GM19099 (cell line): Measurements from ENCODE around the gene SLX4IP.

ENCODE experiments used
- POLR2A ChIP-seq: IDR thresholded peaks from 3 replicates; pipeline ENCODE4 v1.6.1; 2011; ENCODE audit warnings: low read depth; ENCODE audit not compliant: insufficient read length; ENCODE audit errors: extremely low read depth

The SLX4IP gene

GRCh38 chr20:10658876-10659632 lies 223.9 kb downstream of the SLX4IP start:
- TF ChIP-seq POLR2A, result no peak

GRCh38 chr20:10659651-10660601 lies 224.8 kb downstream of the SLX4IP start:
- TF ChIP-seq POLR2A, result no peak

- no peak for TF ChIP-seq POLR2A
Measured at GRCh38 chr20:10660661-10661060, 225.6 kb downstream of the SLX4IP start.

- TF ChIP-seq POLR2A, result no peak
Measured at GRCh38 chr20:10661261-10661660, 226.2 kb downstream of the SLX4IP start.

- TF ChIP-seq POLR2A, result no peak
Measured at GRCh38 chr20:10662151-10662550, 227.0 kb downstream of the SLX4IP start.

GRCh38 chr20:10662661-10663458 lies 227.8 kb downstream of the SLX4IP start:
- TF ChIP-seq POLR2A, result no peak

- no peak for TF ChIP-seq POLR2A
Measured at GRCh38 chr20:10663756-10664155, 228.7 kb downstream of the SLX4IP start.

DNA sequence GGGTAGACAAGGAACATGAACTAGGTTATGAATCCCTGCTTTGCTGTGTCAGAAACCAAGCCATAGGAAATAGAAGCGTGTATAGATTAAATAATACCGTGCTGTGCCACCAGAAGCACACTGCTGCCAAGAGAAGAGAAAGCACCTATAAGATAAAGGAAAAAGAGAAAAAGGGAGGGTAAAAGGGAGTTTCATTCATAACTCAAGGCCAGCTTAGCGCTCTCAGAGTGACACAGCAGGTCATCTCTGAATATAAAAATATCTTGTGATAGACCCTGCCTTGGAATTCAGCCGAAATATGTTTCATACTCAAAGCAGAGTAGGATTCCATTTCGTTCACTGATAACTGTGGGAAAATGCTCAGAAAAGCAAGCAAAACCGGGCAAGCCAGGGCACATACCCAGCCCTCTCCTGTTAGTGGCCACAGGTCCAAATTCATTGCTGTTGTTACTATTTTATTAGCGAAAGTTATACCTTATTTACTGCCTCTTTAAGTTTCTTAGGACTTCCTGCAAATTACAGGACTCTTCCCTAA lies 230.0 kb downstream of the SLX4IP start:
- no peak for TF ChIP-seq POLR2A

DNA sequence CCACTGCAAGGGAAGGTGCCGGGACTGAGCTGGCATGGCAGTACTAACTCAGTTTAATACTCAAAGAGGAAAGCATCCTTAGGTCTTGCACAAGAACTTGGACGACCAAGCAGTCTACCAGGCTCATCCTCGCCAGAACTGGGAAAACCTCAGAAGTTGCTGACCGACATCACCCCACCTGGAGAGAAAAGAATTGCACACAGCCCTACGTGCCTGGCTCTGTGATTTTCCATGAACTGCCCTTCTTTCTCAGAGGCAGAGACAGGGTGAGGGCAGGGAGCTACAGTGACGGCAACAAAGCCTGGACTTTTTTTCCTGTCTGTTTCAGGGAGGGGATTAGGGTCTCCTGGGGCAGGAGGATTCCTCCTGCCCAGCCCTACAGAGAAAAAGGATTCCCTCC lies 230.7 kb downstream of the SLX4IP start:
- TF ChIP-seq POLR2A, result no peak

GRCh38 chr20:10666221-10667076 lies 231.3 kb downstream of the SLX4IP start:
- TF ChIP-seq POLR2A, result no peak

GRCh38 chr20:10667077-10667401 lies 231.9 kb downstream of the SLX4IP start:
- TF ChIP-seq POLR2A, result no peak

DNA sequence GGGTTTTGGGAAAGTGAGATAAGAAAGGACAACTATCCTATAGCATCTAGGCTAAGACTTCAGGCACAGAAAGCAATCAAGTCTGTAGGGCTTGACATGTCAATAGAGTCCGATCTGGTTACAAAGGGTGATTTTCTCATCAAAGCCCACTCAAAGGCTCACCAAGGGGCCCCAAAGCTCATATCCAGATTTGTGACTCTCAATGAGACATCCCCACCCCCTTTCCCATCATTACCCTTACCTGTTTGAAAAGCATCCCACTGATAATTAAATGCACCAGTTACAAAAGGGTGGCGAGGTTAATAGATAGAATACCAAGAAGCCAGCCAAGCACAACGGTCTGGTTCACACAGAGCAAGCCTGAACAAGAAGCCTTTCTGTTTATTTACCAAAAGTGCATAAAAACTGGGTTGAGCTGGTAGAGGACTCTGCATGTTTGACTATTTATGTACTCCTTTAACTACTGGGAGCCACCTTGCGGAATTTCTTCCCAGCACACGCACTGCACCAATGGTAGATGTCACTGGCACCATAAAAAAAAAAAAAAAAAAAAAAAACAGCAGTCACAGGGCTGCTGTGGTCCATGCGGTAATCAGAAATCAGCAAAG lies 232.6 kb downstream of the SLX4IP start:
- no peak for TF ChIP-seq POLR2A

- no peak for TF ChIP-seq POLR2A
Measured at GRCh38 chr20:10668677-10669368, 233.7 kb downstream of the SLX4IP start.
